Colon (tissue), 2 donors: ENCODE results near the gene XPO6.

Experiments
- FAIRE-seq: peaks from 2 replicates; lab custom pipeline; 2012; peaks lifted over from hg19 to GRCh38; lab: Jason Lieb, UNC
- donor health status: control.
- donor health status: control.

Gene XPO6

DNA sequence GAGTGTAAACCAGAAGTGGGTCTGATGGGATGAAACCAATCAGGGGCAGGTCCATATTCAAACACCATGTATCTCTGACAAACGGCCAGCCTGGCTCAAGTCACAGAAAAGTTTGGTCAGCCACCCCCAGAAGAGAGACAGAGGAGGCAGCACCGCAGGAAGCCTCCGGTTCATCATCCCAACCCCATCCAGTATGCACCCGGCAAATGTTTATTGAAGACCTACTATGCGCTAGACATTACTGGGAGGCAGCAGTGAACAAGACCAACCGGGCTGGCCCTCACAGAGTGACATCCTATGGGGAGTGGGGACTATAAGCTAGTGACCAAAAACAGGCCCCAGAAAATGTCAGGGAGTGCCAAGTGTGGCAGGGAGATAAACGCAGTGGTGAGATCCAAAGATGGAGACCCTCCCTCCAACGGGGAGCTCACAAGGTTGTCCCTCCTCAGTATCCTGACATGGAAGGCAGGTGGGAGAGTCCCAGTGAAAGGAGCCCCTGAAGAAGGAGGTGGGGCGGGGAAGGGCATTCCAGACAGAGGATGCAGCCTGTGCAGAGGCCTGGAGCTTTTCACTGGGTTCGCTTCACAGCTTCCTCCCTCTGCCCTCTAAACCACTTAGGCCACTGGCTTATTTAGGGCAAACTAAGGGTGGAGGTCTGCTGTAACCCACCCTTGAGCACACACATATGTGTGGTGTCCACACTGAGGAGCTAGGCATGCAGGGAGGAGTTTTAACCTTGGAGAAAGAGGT, 150.2 kb downstream of the XPO6 start:
- FAIRE-seq = no peak

DNA sequence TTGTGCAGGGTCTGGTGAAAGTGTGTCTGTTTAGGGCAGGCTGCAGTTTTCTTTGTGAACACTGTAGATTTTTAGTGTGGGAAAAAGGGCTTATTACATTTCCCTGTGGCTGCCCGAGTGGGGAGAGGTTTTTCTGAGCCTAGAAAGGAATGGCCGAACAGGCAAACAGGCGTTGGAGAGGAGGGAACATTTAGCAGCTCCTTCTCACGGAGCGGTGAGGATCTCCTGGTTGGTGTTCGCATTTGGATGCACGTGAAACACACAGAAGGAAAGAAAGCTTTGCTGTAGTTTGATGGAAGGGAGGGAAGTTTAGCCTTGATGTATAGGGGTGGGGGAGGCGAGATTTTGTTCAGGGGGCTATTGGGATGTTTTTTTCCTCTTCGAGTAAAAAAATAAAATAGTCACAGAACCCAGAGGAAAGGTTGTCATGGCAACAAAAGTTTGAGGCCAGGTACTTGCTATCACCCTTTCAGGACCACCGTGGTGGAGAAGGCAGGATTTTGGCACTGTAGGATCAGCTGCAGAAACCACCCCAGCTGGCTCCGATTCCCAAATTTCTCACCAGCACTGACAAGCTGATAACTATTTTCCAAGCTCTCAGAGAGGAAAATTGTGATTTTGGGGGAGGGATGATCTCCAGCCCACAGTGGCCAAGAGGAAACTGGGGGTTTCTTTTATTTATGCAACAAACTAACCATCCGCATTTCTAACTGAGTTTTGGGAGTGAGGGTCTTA, 151.8 kb downstream of the XPO6 start:
- FAIRE-seq = no peak

DNA sequence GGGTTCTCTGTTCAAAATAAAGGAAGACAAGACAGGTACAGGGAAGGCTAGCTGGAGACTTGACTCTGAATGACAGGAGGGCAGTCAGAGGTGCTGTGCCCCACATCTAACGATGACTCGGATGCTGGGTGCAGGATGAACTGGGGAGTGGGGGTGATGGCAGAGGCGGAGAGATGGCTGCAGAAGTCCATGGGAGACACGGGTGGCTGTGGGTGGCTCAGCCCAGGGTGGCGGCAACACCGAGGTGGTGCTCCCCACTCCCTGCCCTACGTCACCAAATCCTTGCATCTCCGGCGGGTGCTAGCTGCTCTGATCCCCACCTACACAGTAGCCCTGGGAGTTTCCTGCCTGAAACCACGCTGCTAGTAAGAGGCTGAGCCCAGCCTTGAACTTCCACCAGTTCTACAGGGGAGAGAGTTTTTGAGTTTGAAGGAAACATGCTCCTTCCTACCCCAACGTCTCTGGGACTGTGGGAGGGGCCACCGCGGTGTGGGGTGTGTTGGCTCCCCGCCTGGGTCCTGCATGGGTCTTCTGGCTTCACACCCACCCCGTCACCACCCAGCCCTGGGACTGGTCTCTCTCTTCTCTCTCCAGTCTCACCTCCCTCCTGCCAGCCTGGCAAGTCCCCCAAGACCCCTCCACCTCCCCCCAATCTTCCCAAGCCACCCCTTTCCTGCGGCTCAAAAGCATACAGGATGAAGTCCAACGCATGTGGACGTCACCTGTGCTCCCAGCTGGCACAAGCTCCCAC, 152.8 kb downstream of the XPO6 start:
- FAIRE-seq = no peak

DNA sequence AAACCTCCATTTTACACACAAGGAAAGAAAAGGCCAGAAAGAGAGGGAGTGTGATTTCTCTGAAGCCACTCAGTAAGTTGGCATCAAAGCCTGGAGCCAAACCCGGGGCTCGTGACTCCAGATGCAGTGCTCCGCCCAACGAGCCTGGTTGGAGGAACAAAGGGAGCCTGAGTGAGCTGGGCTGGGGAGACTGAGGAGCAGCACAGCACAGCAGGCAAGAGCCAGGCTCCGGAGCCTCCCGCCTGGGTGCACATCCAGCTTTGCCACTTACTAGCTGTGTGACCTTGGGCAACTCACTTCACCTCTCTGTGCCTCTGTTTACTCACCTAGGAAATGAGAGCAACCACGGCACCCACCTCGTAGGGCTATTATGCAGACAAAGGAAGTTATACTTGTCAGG, 153.8 kb downstream of the XPO6 start:
- FAIRE-seq = no peak

DNA sequence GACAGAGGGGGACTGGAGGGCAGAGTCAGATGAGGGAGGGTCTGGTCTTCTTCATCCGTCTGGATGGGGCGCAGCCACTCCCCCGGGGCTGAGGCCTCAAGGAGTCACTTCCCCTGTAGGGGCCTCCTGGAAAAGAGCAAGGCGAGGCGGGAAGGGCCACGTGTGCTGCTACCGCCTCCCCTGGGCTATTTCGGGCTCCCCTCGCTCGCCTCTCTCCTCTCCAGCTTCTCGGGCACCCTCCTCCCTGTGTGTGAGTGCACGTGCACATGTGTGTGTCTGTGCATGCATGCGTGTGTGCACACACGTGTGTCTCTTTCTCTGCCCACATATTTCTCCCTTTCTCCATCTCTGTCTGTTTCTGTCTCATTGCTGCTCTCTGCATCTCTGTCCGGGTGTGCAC, 158.3 kb downstream of the XPO6 start:
- FAIRE-seq = no peak

DNA sequence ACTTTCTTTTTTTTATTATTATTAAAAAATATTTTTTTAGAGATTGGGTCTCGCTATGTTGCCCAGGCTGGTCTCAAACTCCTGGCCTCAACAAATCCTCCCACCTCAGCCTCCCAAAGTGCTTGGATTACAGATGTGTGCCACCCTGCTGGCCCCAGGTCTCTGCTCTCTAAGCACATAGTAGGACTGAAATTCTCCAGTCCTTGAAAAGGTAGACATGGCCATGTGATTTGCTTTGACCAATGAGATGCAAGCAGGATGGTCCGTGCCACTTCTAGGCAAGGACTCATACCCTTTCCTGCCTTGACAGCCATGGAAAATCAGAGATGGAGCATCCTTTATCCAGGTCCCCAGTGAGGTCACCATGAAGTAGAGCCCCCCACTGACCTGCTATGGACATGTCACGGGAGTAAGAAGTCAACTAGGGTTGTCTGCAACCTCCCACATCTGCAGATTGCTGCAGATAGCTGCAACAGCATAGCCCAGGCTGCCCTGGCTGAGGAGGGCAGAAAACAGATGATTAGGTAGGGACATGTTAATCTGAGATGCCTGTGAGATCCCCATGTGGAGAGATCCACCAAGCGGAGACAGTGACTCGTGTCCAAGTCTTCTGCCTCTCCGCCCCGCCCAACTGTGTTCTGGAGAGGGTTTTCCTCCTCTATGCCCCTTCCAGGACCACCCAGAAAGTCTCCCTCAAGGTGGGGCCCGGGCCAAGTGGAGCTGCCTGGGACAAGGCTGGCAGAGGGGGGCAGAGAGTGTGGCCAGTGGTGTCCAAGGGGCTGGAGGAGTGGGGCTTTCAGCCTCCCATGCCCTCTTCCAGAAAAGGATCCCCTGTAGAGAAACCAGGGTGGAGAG, 159.3 kb downstream of the XPO6 start:
- FAIRE-seq = no peak

DNA sequence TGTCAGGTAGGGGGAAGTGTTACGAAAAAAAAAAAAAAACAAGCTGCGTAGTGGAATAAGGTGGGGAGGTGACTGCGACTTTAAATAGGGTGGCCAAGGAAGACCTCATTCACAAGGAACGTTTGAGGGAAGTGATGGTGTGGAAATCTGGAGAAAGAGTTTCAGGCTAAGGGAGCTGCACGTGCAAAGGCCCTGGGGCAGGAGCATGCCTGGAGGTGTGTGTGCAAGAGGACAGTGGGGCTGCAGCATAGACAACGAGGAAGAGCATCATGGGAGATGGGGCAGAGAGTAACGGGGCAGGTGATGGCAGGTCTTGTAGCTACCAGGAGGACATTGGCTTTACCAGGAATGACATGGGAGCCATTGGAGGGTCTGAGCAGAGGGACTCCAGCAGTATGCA, 160.3 kb downstream of the XPO6 start:
- no peak for FAIRE-seq
